ENCODE results near the gene MBTD1. TPM values are rescaled to one million over a fixed set of nuclear protein-coding genes. Genes with fewer than 3 reads are reported as not detected.

The MBTD1 gene
- total RNA-seq, 1 experiment from 2014 or later = 18.7 TPM

DNA sequence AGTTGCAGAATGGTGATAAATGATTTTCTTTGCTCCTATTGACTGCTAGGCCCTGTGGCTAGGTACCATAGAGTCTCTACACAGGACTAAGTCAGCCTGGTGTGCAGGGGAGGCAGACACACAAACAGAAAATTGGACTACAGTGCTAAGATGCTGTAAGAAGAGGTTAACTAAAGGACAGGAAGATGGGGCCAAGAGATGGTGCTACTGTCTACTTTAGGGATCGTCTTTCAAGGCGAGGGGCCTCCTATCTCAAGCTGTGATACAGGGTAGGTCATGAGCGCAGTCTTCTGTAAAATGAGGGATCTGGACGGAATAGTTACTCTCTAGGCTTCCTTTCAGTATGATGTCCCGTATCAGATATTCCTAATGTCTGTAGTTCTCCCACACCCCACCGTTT lies 105.7 kb downstream of the MBTD1 start:
- no peak for TF ChIP-seq EZH2 (IDR thresholded peaks at IDR 0.05; ENCODE audit: borderline replicate concordance, low read depth, low read length, poor library complexity, severe bottlenecking)
- TF ChIP-seq, protein P1, sequence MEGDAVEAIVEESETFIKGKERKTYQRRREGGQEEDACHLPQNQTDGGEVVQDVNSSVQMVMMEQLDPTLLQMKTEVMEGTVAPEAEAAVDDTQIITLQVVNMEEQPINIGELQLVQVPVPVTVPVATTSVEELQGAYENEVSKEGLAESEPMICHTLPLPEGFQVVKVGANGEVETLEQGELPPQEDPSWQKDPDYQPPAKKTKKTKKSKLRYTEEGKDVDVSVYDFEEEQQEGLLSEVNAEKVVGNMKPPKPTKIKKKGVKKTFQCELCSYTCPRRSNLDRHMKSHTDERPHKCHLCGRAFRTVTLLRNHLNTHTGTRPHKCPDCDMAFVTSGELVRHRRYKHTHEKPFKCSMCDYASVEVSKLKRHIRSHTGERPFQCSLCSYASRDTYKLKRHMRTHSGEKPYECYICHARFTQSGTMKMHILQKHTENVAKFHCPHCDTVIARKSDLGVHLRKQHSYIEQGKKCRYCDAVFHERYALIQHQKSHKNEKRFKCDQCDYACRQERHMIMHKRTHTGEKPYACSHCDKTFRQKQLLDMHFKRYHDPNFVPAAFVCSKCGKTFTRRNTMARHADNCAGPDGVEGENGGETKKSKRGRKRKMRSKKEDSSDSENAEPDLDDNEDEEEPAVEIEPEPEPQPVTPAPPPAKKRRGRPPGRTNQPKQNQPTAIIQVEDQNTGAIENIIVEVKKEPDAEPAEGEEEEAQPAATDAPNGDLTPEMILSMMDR (conservative IDR thresholded peaks at IDR 0.05; ENCODE audit: low read depth, low read length) = no peak
- Histone ChIP-seq H3K27ac (ENCODE audit: low read depth, low read length, poor library complexity, severe bottlenecking) (peak overlapping the region; percentile 84), H3K4me1 (ENCODE audit: insufficient read depth, low read length, poor library complexity, severe bottlenecking) (peaks cover 16% of the 10 kb centered on the region), H3K9me3 (ENCODE audit: low read depth, low read length, poor library complexity, severe bottlenecking) (no peaks in the 10 kb centered on the region), H3K36me3 (ENCODE audit: insufficient read depth, low read length, poor library complexity, severe bottlenecking) (peaks cover 35% of the 10 kb centered on the region), H3K27me3 (replicated peaks; ENCODE audit: insufficient read depth, low read depth, low read length, poor library complexity) (no peaks in the 10 kb centered on the region), H3K4me3 (ENCODE audit: low read depth, low read length, poor library complexity, severe bottlenecking) (peak overlapping the region; percentile 62)
- BruUV-seq (replicated peaks) = TSS peak; percentile 60
- intact Hi-C loops (cut with micrococcal nuclease; ENCODE audit: unreplicated experiment) = loop anchor here (5.0 to 10.0 kb wide), 5 partner anchors 97 to 439 kb away; partner anchors contain the start of genes LUC7L3 and TOB1
- POLR2A ChIA-PET (ENCODE audit: low non-redundant PET) = interaction anchor here (0.6 kb wide), 1 partner anchor 28 kb away, joined by 4 read pairs; no protein-coding TSS in a partner anchor
- peak; percentile 24 for DNase-seq (ENCODE audit: low spot score)
- CTCF ChIA-PET = no interaction called here

DNA sequence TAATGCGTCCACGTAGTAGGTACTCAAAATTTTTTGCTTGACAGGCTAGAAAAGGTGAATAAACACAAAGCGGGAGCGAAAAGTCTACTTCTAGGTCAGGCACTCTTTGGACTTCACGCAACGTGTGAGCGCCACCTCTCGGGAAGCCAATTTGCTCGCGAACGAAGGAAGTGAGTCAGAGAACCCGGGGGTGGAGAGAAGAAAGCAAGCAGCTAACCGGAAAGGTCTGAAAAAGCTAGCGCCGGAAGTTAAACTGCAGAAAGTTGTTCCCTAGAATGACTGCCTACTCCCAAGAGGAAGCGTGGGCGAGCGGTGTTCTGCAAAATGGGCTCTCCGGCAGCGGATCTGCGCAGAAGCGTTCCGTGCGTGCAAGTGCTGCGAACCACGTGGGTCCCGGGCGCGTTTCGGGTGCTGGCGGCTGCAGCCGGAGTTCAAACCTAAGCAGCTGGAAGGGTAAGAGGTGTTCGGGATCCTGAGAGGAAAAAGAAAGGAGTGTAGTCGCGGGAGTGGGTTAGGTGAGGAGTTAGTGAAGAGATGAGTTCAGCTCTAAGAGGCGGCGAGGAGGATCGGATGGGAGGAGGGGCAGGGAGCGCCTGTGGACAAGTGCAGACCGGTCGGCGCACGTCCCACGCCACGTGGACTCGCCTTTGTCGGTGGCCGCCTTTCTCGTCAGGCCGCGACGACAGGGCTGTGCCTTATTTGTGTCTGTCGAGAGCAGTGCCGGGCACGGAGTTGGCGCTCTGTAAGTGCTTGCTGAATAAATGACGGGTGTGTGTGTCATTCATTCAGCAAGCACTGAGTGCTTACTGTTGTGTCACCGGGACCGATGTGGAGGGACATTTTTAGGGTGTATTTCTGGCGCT lies 106.4 kb downstream of the MBTD1 start, which contains the start of gene NME1:
Gene NME1 (plus strand): TSS at position 350 of the 863 bp plus-strand sequence. CDS start 2,096 bp downstream, outside the sequence.
- intact Hi-C loops (cut with micrococcal nuclease; ENCODE audit: unreplicated experiment) = loop anchor here (1.0 to 10.0 kb wide), 6 partner anchors 96 to 439 kb away; partner anchors contain the start of genes LUC7L3 and TOB1
- H3K27ac ChIP-seq (ENCODE audit: low read depth, low read length, poor library complexity, severe bottlenecking) = peak within 1 kb of the TSS; percentile 84
- peak within 1 kb of the TSS; percentile 62 for H3K4me3 ChIP-seq (ENCODE audit: low read depth, low read length, poor library complexity, severe bottlenecking)
- H3K36me3 ChIP-seq (ENCODE audit: insufficient read depth, low read length, poor library complexity, severe bottlenecking) = peaks cover 27% of the 10 kb centered on the region
- ChIA-PET CTCF (interaction anchor here (0.5 to 1.2 kb wide), 9 partner anchors 13 to 197 kb away, joined by 3 to 16 read pairs (median 3); partner anchors contain the start of genes NME2 and SPAG9), POLR2A (ENCODE audit: low non-redundant PET) (interaction anchor here (0.6 kb wide), 1 partner anchor 104 kb away, joined by 3 read pairs; no protein-coding TSS in a partner anchor)
- no peaks in the 10 kb centered on the region for H3K9me3 ChIP-seq (ENCODE audit: low read depth, low read length, poor library complexity, severe bottlenecking)
- DNase-seq (ENCODE audit: low spot score) = peak; percentile 100
- TF ChIP-seq, protein P1 (conservative IDR thresholded peaks at IDR 0.05; ENCODE audit: low read depth, low read length) = peak; percentile 92
- no peak for TF ChIP-seq EZH2 (IDR thresholded peaks at IDR 0.05; ENCODE audit: borderline replicate concordance, low read depth, low read length, poor library complexity, severe bottlenecking)
- BruUV-seq (replicated peaks) = no TSS peak
- no peaks in the 10 kb centered on the region for H3K27me3 ChIP-seq (replicated peaks; ENCODE audit: insufficient read depth, low read depth, low read length, poor library complexity)
- H3K4me1 ChIP-seq (ENCODE audit: insufficient read depth, low read length, poor library complexity, severe bottlenecking) = peaks cover 16% of the 10 kb centered on the region

DNA sequence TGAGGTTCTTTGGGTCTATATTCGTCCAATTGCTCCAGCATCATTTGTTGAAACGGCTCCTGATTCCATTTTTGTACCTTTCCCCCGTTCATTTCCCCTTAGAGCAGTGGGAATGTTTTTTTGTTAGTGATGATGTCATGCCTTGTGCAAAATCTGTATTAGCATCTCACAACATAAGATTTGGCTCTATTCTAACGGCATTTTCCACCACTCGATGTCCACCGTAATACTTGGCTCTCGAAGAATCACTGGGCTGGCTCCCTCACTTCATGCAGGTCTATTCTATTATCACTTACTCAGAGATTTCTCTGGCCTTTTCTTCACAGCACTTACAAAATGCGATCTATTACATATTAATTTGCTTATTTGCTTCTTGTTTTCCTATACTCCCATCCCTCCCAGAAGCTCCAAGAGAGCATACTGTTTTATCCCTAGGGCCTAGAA lies 107.1 kb downstream of the MBTD1 start:
- ChIA-PET CTCF (interaction anchor here (0.7 to 1.2 kb wide), 3 partner anchors 13 to 152 kb away, joined by 3 to 11 read pairs (median 3); no protein-coding TSS in a partner anchor), POLR2A (ENCODE audit: low non-redundant PET) (no interaction called here)
- BruUV-seq (replicated peaks) = TSS peak; percentile 99
- no peaks in the 10 kb centered on the region for H3K27me3 ChIP-seq (replicated peaks; ENCODE audit: insufficient read depth, low read depth, low read length, poor library complexity)
- H3K27ac ChIP-seq (ENCODE audit: low read depth, low read length, poor library complexity, severe bottlenecking) = peak overlapping the region; percentile 84
- DNase-seq (ENCODE audit: low spot score) = peak; percentile 48
- H3K4me3 ChIP-seq (ENCODE audit: low read depth, low read length, poor library complexity, severe bottlenecking) = peak overlapping the region; percentile 62
- intact Hi-C loops (cut with micrococcal nuclease; ENCODE audit: unreplicated experiment) = loop anchor here (1.0 to 10.0 kb wide), 6 partner anchors 95 to 438 kb away; partner anchors contain the start of genes LUC7L3 and TOB1
- H3K9me3 ChIP-seq (ENCODE audit: low read depth, low read length, poor library complexity, severe bottlenecking) = no peaks in the 10 kb centered on the region
- TF ChIP-seq EZH2 (IDR thresholded peaks at IDR 0.05; ENCODE audit: borderline replicate concordance, low read depth, low read length, poor library complexity, severe bottlenecking) = no peak
- TF ChIP-seq, protein P1 (conservative IDR thresholded peaks at IDR 0.05; ENCODE audit: low read depth, low read length) = no peak
- peaks cover 16% of the 10 kb centered on the region for H3K4me1 ChIP-seq (ENCODE audit: insufficient read depth, low read length, poor library complexity, severe bottlenecking)
- H3K36me3 ChIP-seq (ENCODE audit: insufficient read depth, low read length, poor library complexity, severe bottlenecking) = peaks cover 21% of the 10 kb centered on the region
